ENCODE results near the gene HOPX. TPM values are rescaled to one million over a fixed set of nuclear protein-coding genes. Genes with fewer than 3 reads are reported as not detected.

HOPX gene
- total RNA-seq, 1 donor from 2014 or later: 0.54 TPM

DNA sequence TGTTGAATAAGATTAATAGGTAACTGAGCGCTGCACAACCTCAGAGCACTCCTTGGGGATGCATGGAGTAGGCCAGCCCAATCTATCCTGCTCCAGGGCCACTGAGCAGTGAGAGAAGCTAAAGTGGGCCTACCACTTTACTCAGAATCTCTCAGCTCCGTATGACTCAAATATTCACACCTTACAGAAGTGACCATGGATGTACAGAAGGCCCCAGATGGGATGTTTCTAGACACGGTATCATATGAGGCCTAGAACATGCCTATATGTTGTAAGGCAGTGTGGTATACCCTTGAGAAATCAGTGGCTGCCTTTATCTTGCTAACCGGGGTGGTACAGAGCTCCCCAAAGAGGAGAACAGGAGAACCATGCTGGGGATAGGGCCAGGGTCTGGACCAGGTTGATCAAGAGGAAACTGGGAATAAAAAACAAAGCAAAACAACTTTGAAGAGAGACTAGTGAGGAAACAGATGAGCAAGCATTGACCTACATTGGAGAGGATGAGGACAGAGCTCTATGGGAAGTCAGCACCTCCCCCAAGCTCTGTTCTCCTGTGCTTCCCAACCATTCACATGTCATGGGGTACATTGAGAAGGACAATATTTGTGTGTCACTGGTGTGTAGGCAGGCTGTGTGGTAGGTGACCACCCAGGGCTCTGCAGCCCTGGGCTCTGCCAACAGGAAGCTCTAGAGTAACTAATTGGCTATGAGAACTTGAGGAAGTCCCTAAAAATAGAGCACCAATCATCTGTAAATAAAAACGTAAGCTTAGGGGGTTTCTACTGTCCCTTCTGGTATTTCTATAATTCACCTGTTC, 31.4 kb downstream of the HOPX start:
- Mint-ChIP-seq H3K27ac (ENCODE audit: unreplicated experiment) (no peak overlapping the region), H3K4me3 (ENCODE audit: unreplicated experiment) (no peak overlapping the region), H3K9me3 (ENCODE audit: unreplicated experiment) (peaks cover 4% of the 10 kb centered on the region), H3K27me3 (ENCODE audit: unreplicated experiment) (peaks cover 3% of the 10 kb centered on the region), H3K4me1 (ENCODE audit: low read depth, unreplicated experiment) (peaks cover 4% of the 10 kb centered on the region), H3K36me3 (ENCODE audit: unreplicated experiment) (peaks cover 8% of the 10 kb centered on the region)
- no peak for DNase-seq
- TF ChIP-seq, protein P1, sequence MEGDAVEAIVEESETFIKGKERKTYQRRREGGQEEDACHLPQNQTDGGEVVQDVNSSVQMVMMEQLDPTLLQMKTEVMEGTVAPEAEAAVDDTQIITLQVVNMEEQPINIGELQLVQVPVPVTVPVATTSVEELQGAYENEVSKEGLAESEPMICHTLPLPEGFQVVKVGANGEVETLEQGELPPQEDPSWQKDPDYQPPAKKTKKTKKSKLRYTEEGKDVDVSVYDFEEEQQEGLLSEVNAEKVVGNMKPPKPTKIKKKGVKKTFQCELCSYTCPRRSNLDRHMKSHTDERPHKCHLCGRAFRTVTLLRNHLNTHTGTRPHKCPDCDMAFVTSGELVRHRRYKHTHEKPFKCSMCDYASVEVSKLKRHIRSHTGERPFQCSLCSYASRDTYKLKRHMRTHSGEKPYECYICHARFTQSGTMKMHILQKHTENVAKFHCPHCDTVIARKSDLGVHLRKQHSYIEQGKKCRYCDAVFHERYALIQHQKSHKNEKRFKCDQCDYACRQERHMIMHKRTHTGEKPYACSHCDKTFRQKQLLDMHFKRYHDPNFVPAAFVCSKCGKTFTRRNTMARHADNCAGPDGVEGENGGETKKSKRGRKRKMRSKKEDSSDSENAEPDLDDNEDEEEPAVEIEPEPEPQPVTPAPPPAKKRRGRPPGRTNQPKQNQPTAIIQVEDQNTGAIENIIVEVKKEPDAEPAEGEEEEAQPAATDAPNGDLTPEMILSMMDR (IDR thresholded peaks at IDR 0.05; ENCODE audit: partially characterized antibody, unreplicated experiment): no peak

DNA sequence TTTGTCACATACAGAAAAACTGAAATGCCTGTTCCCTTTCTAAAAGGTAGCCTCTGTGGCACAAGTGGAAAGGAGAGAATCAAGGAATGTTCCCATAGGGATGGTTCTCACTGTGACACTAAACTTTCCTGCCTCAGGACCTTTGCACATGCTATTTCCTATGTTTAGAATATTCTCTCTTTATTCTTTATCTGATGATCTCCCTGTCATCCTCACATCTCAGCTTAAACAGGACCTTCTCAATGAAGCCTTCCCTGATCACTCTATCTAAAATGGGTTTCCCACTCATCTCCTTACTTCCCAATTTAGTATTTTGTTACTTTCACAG, 32.3 kb downstream of the HOPX start:
- no peak overlapping the region for H3K27ac Mint-ChIP-seq (ENCODE audit: unreplicated experiment)
- H3K27me3 Mint-ChIP-seq (ENCODE audit: unreplicated experiment): peaks cover 3% of the 10 kb centered on the region
- TF ChIP-seq, protein P1 (IDR thresholded peaks at IDR 0.05; ENCODE audit: partially characterized antibody, unreplicated experiment): no peak
- no peak for DNase-seq
- H3K4me3 Mint-ChIP-seq (ENCODE audit: unreplicated experiment): no peak overlapping the region
- H3K9me3 Mint-ChIP-seq (ENCODE audit: unreplicated experiment): peaks cover 4% of the 10 kb centered on the region
- H3K36me3 Mint-ChIP-seq (ENCODE audit: unreplicated experiment): peaks cover 4% of the 10 kb centered on the region
- H3K4me1 Mint-ChIP-seq (ENCODE audit: low read depth, unreplicated experiment): no peaks in the 10 kb centered on the region

DNA sequence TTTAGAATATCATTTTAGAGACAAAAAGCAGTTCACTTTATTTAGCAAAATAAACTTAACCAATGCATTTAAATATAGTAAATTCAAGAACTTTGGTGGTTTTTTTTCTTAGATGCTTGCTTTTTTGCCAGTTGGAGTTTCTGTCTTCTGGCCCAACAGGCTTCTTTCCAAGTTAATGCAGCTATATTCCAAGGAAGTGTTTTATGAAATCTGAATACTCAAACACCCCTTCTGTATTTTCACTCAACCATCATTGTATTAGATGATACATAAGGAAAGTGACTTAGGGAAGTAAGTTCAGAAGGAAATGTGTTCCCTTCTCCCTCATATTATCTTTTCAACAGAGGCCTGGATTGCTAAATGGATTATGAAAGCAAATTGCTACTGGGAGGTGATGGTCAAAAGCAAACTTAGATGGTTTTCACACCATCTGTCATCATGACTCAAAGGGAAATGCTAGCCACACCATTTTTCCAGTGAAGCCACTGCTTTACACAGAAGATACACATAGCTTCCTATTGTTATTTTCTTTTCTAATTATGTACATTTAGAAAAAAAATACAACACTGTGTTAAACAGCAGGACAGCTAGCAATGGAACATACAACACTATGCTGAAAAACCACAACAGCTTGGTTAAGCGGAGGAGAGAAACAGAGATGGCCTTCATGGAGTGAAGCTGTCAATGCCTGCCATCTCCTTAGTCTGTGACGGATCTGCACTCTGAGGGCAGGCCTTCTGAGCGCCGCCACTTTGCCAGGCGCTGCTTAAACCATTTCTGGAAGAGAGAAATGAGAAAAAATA, 32.9 kb downstream of the HOPX start:
- Mint-ChIP-seq H3K36me3 (ENCODE audit: unreplicated experiment) (peaks cover 4% of the 10 kb centered on the region), H3K27ac (ENCODE audit: unreplicated experiment) (no peak overlapping the region), H3K9me3 (ENCODE audit: unreplicated experiment) (peaks cover 4% of the 10 kb centered on the region), H3K4me3 (ENCODE audit: unreplicated experiment) (no peak overlapping the region), H3K4me1 (ENCODE audit: low read depth, unreplicated experiment) (no peaks in the 10 kb centered on the region), H3K27me3 (ENCODE audit: unreplicated experiment) (peaks cover 6% of the 10 kb centered on the region)
- TF ChIP-seq, protein P1 (IDR thresholded peaks at IDR 0.05; ENCODE audit: partially characterized antibody, unreplicated experiment): no peak
- no peak for DNase-seq

DNA sequence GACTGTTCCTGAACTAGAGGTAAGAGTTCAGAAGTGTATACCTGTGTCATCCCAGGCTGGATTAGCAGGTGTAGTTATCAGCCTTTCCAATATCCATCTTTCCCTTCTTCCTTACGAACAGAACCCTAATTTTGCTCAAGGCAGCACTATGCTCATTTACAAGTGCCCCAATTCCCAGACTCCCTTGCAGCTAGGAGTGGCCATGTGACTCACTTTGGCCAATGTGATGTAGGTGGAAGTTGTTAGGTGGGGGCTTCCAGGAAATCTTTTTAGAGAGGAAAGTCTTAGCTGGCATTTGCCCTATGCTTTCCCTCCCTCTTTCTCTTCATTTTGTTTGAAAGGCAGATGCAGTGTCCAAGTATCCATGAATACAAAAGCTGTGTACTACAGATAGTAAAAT, 34.8 kb downstream of the HOPX start:
- no peak for DNase-seq
- no peak overlapping the region for H3K27ac Mint-ChIP-seq (ENCODE audit: unreplicated experiment)
- TF ChIP-seq, protein P1 (IDR thresholded peaks at IDR 0.05; ENCODE audit: partially characterized antibody, unreplicated experiment): no peak

DNA sequence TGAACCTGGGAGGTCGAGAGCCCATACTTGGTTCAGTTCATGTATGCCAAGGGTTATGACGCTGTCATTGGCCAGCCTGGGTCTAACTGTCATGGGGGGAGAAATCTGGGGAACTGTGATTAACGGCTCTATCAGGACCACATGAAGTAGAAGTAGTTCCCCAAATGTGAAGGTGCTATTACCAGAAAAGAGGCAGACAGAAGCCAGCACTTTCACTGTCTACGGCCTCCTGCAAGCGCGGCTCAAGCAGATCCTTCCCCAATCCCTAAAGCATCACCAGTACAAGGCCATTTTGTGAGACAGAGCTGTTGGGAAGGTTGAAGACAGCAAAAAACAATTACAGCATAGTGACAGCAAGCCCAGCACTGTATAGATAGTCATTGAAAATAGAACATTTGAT, 37.5 kb downstream of the HOPX start:
- DNase-seq: no peak
- H3K9me3 Mint-ChIP-seq (ENCODE audit: unreplicated experiment): peaks cover 3% of the 10 kb centered on the region
- TF ChIP-seq, protein P1 (IDR thresholded peaks at IDR 0.05; ENCODE audit: partially characterized antibody, unreplicated experiment): no peak
- no peak overlapping the region for H3K4me3 Mint-ChIP-seq (ENCODE audit: unreplicated experiment)
- H3K36me3 Mint-ChIP-seq (ENCODE audit: unreplicated experiment): peaks cover 4% of the 10 kb centered on the region
- no peaks in the 10 kb centered on the region for H3K4me1 Mint-ChIP-seq (ENCODE audit: low read depth, unreplicated experiment)
- no peak overlapping the region for H3K27ac Mint-ChIP-seq (ENCODE audit: unreplicated experiment)
- H3K27me3 Mint-ChIP-seq (ENCODE audit: unreplicated experiment): peaks cover 3% of the 10 kb centered on the region

More for the DNA sequence above, 34.8 kb downstream of the HOPX start:
- H3K36me3 Mint-ChIP-seq (ENCODE audit: unreplicated experiment): peaks cover 4% of the 10 kb centered on the region
- no peaks in the 10 kb centered on the region for H3K4me1 Mint-ChIP-seq (ENCODE audit: low read depth, unreplicated experiment)
- H3K4me3 Mint-ChIP-seq (ENCODE audit: unreplicated experiment): no peak overlapping the region
- H3K27me3 Mint-ChIP-seq (ENCODE audit: unreplicated experiment): peaks cover 3% of the 10 kb centered on the region
- H3K9me3 Mint-ChIP-seq (ENCODE audit: unreplicated experiment): peaks cover 3% of the 10 kb centered on the region
